BLaER1 (cell line): ENCODE results near the gene TMEM220.
"Not testable (repeated sequence)": the region's sequence is repeated elsewhere in the genome, so short reads cannot be mapped to it uniquely, and the experiment has no call there.

Source experiments
- H3K27ac ChIP-seq: shearing (Covaris generic); formaldehyde crosslinking; 2 replicates; pipeline ENCODE4 v1.8.1; 2022
- H3K27me3 ChIP-seq: shearing (Covaris generic); formaldehyde crosslinking; 2 replicates; pipeline ENCODE4 v1.8.1; 2022
- H3K36me3 ChIP-seq: shearing (Covaris generic); formaldehyde crosslinking; 2 replicates; pipeline ENCODE4 v1.8.1; 2022
- H3K4me1 ChIP-seq: shearing (Covaris generic); formaldehyde crosslinking; 2 replicates; pipeline ENCODE4 v1.8.1; 2022
- H3K4me2 ChIP-seq: shearing (Covaris generic); formaldehyde crosslinking; 2 replicates; pipeline ENCODE4 v1.8.1; 2022
- H3K4me3 ChIP-seq: shearing (Covaris generic); formaldehyde crosslinking; 2 replicates; pipeline ENCODE4 v1.8.1; 2022
- H3K9ac ChIP-seq: shearing (Covaris generic); formaldehyde crosslinking; 2 replicates; pipeline ENCODE4 v1.8.1; 2022
- H3K9me3 ChIP-seq: shearing (Covaris generic); formaldehyde crosslinking; 2 replicates; pipeline ENCODE4 v1.8.1; 2022
- H4K20me1 ChIP-seq: shearing (Covaris generic); formaldehyde crosslinking; 2 replicates; pipeline ENCODE4 v1.8.1; 2022
- Cebpa-rat ChIP-seq: shearing (Covaris generic); IDR thresholded peaks from 2 replicates; pipeline ENCODE4 v1.8.1; 2022

The TMEM220 gene

GRCh38 chr17:10705727-10706126, 24.1 kb downstream of the TMEM220 start:
- H3K36me3 ChIP-seq = peaks cover 70% of the 10 kb centered on the region
- no peak for TF ChIP-seq Cebpa-rat

GRCh38 chr17:10702574-10702973, 27.2 kb downstream of the TMEM220 start:
- TF ChIP-seq Cebpa-rat = no peak
- Histone ChIP-seq H3K27ac (no peak overlapping the region), H3K9ac (no peak overlapping the region), H3K27me3 (no peaks in the 10 kb centered on the region), H3K4me1 (peaks cover 50% of the 10 kb centered on the region), H4K20me1 (peaks cover 49% of the 10 kb centered on the region), H3K9me3 (no peaks in the 10 kb centered on the region), H3K36me3 (peaks cover 38% of the 10 kb centered on the region), H3K4me2 (peak overlapping the region; percentile 61), H3K4me3 (no peak overlapping the region)

More at GRCh38 chr17:10705727-10706126, 24.1 kb downstream of the TMEM220 start:
- H3K4me2 ChIP-seq = no peak overlapping the region
- peaks cover 26% of the 10 kb centered on the region for H3K4me1 ChIP-seq
- no peak overlapping the region for H3K4me3 ChIP-seq
- no peaks in the 10 kb centered on the region for H3K9me3 ChIP-seq
- no peak overlapping the region for H3K9ac ChIP-seq
- H3K27ac ChIP-seq = no peak overlapping the region
- H4K20me1 ChIP-seq = peaks cover 79% of the 10 kb centered on the region
- H3K27me3 ChIP-seq = no peaks in the 10 kb centered on the region

- peaks cover 37% of the 10 kb centered on the region for H4K20me1 ChIP-seq
- H3K4me2 ChIP-seq = peak overlapping the region; percentile 89
- no peaks in the 10 kb centered on the region for H3K9me3 ChIP-seq
- peak overlapping the region; percentile 98 for H3K4me3 ChIP-seq
- peaks cover 22% of the 10 kb centered on the region for H3K36me3 ChIP-seq
- H3K27ac ChIP-seq = peak overlapping the region; percentile 97
- H3K4me1 ChIP-seq = peaks cover 67% of the 10 kb centered on the region
- H3K27me3 ChIP-seq = no peaks in the 10 kb centered on the region
- peak overlapping the region; percentile 96 for H3K9ac ChIP-seq
- TF ChIP-seq Cebpa-rat = no peak
Observed at GRCh38 chr17:10699856-10700255, 30.0 kb downstream of the TMEM220 start.

GRCh38 chr17:10698096-10698818, 31.6 kb downstream of the TMEM220 start:
- Histone ChIP-seq H3K36me3 (peaks cover 27% of the 10 kb centered on the region), H3K4me2 (peak overlapping the region; percentile 89), H3K27ac (peak overlapping the region; percentile 97), H3K4me1 (peaks cover 66% of the 10 kb centered on the region), H3K4me3 (peak overlapping the region; percentile 98), H3K9ac (peak overlapping the region; percentile 96), H3K9me3 (no peaks in the 10 kb centered on the region), H4K20me1 (peaks cover 33% of the 10 kb centered on the region; the same call in 1 of the 2 replicates), H3K27me3 (no peaks in the 10 kb centered on the region)
- no peak for TF ChIP-seq Cebpa-rat

- Histone ChIP-seq H3K9me3 (no peaks in the 10 kb centered on the region), H4K20me1 (peaks cover 36% of the 10 kb centered on the region; the same call in 1 of the 2 replicates), H3K27ac (peak within 1 kb of the TSS; percentile 97), H3K27me3 (no peaks in the 10 kb centered on the region), H3K4me1 (peaks cover 57% of the 10 kb centered on the region), H3K4me2 (peak within 1 kb of the TSS; percentile 89), H3K4me3 (peak within 1 kb of the TSS; percentile 98), H3K9ac (peak within 1 kb of the TSS; percentile 96), H3K36me3 (peaks cover 36% of the 10 kb centered on the region)
- no peak for TF ChIP-seq Cebpa-rat
Observed at GRCh38 chr17:10697092-10698081, 32.4 kb downstream of the TMEM220 start, which contains the start of the genes ADPRM and SCO1. Gene ADPRM (plus strand): TSS chr17:10697594. CDS start chr17:10704927, 7,333 bp downstream. Gene SCO1 (minus strand): TSS chr17:10697533. CDS start chr17:10697507, 26 bp downstream.

- Histone ChIP-seq H3K4me3 (peak overlapping the region; percentile 98), H3K36me3 (peaks cover 50% of the 10 kb centered on the region), H3K4me1 (peaks cover 43% of the 10 kb centered on the region), H4K20me1 (peaks cover 45% of the 10 kb centered on the region), H3K9ac (peak overlapping the region; percentile 96), H3K27ac (0 out of 2 replicates have a peak overlapping the region, but pooled peaks have one; percentile 97), H3K4me2 (peak overlapping the region; percentile 89)
- H3K27me3 ChIP-seq, H3K9me3 ChIP-seq: not testable (repeated sequence)
Observed at GRCh38 chr17:10695875-10696407, 33.9 kb downstream of the TMEM220 start.

- Histone ChIP-seq H3K4me3 (no peak overlapping the region), H3K27me3 (no peaks in the 10 kb centered on the region), H3K4me1 (no peaks in the 10 kb centered on the region), H3K9ac (no peak overlapping the region), H4K20me1 (peaks cover 56% of the 10 kb centered on the region), H3K4me2 (no peak overlapping the region), H3K9me3 (no peaks in the 10 kb centered on the region), H3K27ac (no peak overlapping the region), H3K36me3 (peaks cover 91% of the 10 kb centered on the region)
- TF ChIP-seq Cebpa-rat = no peak
Observed at GRCh38 chr17:10687499-10687898, 42.3 kb downstream of the TMEM220 start.

- no peaks in the 10 kb centered on the region for H3K27me3 ChIP-seq
- H3K36me3 ChIP-seq = peaks cover 94% of the 10 kb centered on the region
- H3K4me2 ChIP-seq = no peak overlapping the region
- H3K9ac ChIP-seq = no peak overlapping the region
- H3K4me3 ChIP-seq = no peak overlapping the region
- H3K9me3 ChIP-seq = no peaks in the 10 kb centered on the region
- no peaks in the 10 kb centered on the region for H3K4me1 ChIP-seq
- no peak overlapping the region for H3K27ac ChIP-seq
- peaks cover 34% of the 10 kb centered on the region for H4K20me1 ChIP-seq
- TF ChIP-seq Cebpa-rat = no peak
Observed at GRCh38 chr17:10683853-10684252, 46.0 kb downstream of the TMEM220 start.

- no peak overlapping the region for H3K4me3 ChIP-seq
- no peaks in the 10 kb centered on the region for H3K4me1 ChIP-seq
- peaks cover 98% of the 10 kb centered on the region for H3K36me3 ChIP-seq
- TF ChIP-seq Cebpa-rat = no peak
- no peaks in the 10 kb centered on the region for H3K9me3 ChIP-seq
- peaks cover 15% of the 10 kb centered on the region; the same call in 1 of the 2 replicates for H4K20me1 ChIP-seq
- no peak overlapping the region for H3K4me2 ChIP-seq
- no peaks in the 10 kb centered on the region for H3K27me3 ChIP-seq
- no peak overlapping the region for H3K27ac ChIP-seq
- no peak overlapping the region for H3K9ac ChIP-seq
Observed at GRCh38 chr17:10681866-10682446, 47.9 kb downstream of the TMEM220 start.
